AG09319 (cell line): Measurements from ENCODE around the gene ADAMTS5.

Source experiments
- DNase-seq: peaks from one replicate; pipeline ENCODE4 v3.0.0-alpha.2; 2010; ENCODE audit warnings: low read depth; ENCODE audit errors: extremely low read depth
- CTCF ChIP-seq: IDR thresholded peaks from 2 replicates; pipeline ENCODE4 v1.5.1; 2011; ENCODE audit warnings: low read depth, mild to moderate bottlenecking, inconsistent platforms, low read length, moderate library complexity

ADAMTS5 gene

GRCh38 chr21:26948194-26948593 lies 18.7 kb downstream of the ADAMTS5 start:
- DNase-seq, result no peak
- no peak for TF ChIP-seq CTCF

GRCh38 chr21:26946744-26947446 lies 20.0 kb downstream of the ADAMTS5 start:
- DNase-seq, result no peak

GRCh38 chr21:26945916-26946675 lies 20.8 kb downstream of the ADAMTS5 start:
- no peak for TF ChIP-seq CTCF
- DNase-seq, result no peak

More at GRCh38 chr21:26946744-26947446, 20.0 kb downstream of the ADAMTS5 start:
- TF ChIP-seq CTCF, result no peak

GRCh38 chr21:26943921-26944320 lies 23.0 kb downstream of the ADAMTS5 start:
- TF ChIP-seq CTCF, result no peak

GRCh38 chr21:26941421-26941820 lies 25.5 kb downstream of the ADAMTS5 start:
- DNase-seq, result no peak
- no peak for TF ChIP-seq CTCF

More at GRCh38 chr21:26943921-26944320, 23.0 kb downstream of the ADAMTS5 start:
- DNase-seq, result no peak

- no peak for DNase-seq
- no peak for TF ChIP-seq CTCF
These were observed 27.2 kb downstream of the ADAMTS5 start for GRCh38 chr21:26939601-26940111.

GRCh38 chr21:26936641-26937040 lies 30.2 kb downstream of the ADAMTS5 start:
- TF ChIP-seq CTCF, result no peak
- DNase-seq, result no peak
